Peyer's patch (tissue), 4 donors: ENCODE measurements around the gene TMIGD2.

Source experiments
- POLR2A ChIP-seq, 2 donors: fragments of 450-650 bp; IDR thresholded peaks; one replicate each; pipeline ENCODE4 v1.5.1; 2017; ENCODE audit warnings: antibody characterized with exemption in 2 of 2, mild to moderate bottlenecking in 2 of 2, moderate library complexity in 2 of 2
- TF ChIP-seq, protein P1 (sequence below), 6 experiments: fragments of 450-650 bp in 4 of 6; fragments of 200-600 bp in 2 of 6; sonication (generic) in 1 of 6; IDR thresholded peaks; one replicate each; pipeline ENCODE4 v1.5.1; 2017 to 2019; ENCODE audit warnings: antibody characterized with exemption in 6 of 6, mild to moderate bottlenecking in 3 of 6, moderate library complexity in 1 of 6

DNA sequence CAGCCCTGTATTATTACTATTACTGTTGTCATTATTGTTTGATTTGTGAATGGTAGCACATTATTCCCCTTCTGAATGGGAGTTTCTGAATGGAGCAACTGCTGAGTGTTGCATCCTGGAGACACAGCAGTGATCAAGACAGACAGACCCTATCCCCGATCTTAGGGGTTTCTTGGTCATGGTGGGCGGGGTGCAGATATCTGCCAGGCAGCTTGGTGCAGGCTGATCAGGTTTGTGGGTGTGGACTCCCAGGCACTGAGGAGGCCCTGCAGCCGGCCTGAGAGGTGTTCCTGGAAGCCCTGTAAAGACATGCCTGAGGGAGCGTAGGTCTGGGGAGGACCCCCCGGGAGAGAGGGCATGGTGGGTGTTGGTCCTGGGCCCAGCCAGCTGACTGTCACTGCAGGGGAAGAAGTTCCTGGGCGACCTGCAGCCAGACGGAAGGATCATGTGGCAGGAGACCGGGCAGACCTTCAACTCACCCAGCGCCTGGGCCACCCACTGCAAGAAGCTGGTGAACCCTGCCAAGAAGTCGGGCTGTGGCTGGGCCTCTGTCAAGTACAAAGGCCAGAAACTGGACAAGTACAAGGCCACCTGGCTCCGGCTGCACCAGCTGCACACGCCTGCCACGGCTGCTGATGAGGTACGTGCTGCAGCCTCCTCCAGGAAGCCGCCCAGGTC, 43.3 kb upstream of the TMIGD2 start:
- no peak for TF ChIP-seq POLR2A (IDR thresholded peaks at IDR 0.05)
- TF ChIP-seq, protein P1, sequence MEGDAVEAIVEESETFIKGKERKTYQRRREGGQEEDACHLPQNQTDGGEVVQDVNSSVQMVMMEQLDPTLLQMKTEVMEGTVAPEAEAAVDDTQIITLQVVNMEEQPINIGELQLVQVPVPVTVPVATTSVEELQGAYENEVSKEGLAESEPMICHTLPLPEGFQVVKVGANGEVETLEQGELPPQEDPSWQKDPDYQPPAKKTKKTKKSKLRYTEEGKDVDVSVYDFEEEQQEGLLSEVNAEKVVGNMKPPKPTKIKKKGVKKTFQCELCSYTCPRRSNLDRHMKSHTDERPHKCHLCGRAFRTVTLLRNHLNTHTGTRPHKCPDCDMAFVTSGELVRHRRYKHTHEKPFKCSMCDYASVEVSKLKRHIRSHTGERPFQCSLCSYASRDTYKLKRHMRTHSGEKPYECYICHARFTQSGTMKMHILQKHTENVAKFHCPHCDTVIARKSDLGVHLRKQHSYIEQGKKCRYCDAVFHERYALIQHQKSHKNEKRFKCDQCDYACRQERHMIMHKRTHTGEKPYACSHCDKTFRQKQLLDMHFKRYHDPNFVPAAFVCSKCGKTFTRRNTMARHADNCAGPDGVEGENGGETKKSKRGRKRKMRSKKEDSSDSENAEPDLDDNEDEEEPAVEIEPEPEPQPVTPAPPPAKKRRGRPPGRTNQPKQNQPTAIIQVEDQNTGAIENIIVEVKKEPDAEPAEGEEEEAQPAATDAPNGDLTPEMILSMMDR (IDR thresholded peaks at IDR 0.05), result no peak
